Measurements from ENCODE around the gene PEX13. TPM values are rescaled to one million over a fixed set of nuclear protein-coding genes. Genes with fewer than 3 reads are reported as not detected.

PEX13 gene
- total RNA-seq, 2 experiments from 2014 or later, result 15.5 to 16.8 TPM

GRCh38 chr2:61057562-61057961 is 40.0 kb downstream of the PEX13 start:
- no peak for ATAC-seq
- intact Hi-C loops (cut with micrococcal nuclease), result no loop called here
- TF ChIP-seq, protein P1, sequence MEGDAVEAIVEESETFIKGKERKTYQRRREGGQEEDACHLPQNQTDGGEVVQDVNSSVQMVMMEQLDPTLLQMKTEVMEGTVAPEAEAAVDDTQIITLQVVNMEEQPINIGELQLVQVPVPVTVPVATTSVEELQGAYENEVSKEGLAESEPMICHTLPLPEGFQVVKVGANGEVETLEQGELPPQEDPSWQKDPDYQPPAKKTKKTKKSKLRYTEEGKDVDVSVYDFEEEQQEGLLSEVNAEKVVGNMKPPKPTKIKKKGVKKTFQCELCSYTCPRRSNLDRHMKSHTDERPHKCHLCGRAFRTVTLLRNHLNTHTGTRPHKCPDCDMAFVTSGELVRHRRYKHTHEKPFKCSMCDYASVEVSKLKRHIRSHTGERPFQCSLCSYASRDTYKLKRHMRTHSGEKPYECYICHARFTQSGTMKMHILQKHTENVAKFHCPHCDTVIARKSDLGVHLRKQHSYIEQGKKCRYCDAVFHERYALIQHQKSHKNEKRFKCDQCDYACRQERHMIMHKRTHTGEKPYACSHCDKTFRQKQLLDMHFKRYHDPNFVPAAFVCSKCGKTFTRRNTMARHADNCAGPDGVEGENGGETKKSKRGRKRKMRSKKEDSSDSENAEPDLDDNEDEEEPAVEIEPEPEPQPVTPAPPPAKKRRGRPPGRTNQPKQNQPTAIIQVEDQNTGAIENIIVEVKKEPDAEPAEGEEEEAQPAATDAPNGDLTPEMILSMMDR (IDR thresholded peaks at IDR 0.05), result no peak
- POLR2A ChIA-PET, result no interaction called here
- no peaks in the 10 kb centered on the region for H3K4me1 Mint-ChIP-seq (ENCODE audit: low read depth)
- CTCF ChIA-PET, result no interaction called here
- H3K27me3 Mint-ChIP-seq, result no peaks in the 10 kb centered on the region
- H3K36me3 Mint-ChIP-seq (ENCODE audit: low read depth), result peaks cover 6% of the 10 kb centered on the region
- no peaks in the 10 kb centered on the region for H3K9me3 Mint-ChIP-seq
- no peak overlapping the region for H3K27ac Mint-ChIP-seq
- H3K4me3 Mint-ChIP-seq, result no peak overlapping the region
- DNase-seq, result no peak

DNA sequence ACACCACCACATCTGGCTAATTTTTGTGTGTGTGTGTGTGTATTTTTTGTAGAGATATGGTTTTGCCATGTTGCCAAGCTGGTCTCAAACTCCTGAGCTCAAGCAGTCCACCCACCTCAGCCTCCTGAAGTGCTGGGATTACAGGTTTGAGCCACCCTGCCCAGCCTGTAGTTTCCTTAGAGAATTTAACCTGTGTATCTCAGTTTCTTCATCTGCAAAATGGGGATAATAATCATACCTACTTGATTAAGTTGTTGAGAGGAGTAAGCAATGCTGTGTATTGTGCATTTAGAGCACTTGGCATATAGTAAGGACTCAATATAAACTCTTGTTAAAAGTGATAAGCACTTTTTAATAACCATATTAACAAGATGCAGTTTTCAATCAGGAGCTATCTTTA is 41.9 kb downstream of the PEX13 start:
- POLR2A ChIA-PET, result interaction anchor here (1.8 kb wide), 1 partner anchor 10 kb away, joined by 4 read pairs; no protein-coding TSS in a partner anchor
- intact Hi-C loops (cut with micrococcal nuclease), result no loop called here
- TF ChIP-seq, protein P1 (IDR thresholded peaks at IDR 0.05), result no peak
- Mint-ChIP-seq H3K36me3 (ENCODE audit: low read depth) (peaks cover 6% of the 10 kb centered on the region), H3K27me3 (no peaks in the 10 kb centered on the region), H3K4me1 (ENCODE audit: low read depth) (no peaks in the 10 kb centered on the region), H3K27ac (no peak overlapping the region), H3K9me3 (no peaks in the 10 kb centered on the region), H3K4me3 (no peak overlapping the region)
- DNase-seq, result no peak
- CTCF ChIA-PET, result no interaction called here
- ATAC-seq, result no peak

DNA sequence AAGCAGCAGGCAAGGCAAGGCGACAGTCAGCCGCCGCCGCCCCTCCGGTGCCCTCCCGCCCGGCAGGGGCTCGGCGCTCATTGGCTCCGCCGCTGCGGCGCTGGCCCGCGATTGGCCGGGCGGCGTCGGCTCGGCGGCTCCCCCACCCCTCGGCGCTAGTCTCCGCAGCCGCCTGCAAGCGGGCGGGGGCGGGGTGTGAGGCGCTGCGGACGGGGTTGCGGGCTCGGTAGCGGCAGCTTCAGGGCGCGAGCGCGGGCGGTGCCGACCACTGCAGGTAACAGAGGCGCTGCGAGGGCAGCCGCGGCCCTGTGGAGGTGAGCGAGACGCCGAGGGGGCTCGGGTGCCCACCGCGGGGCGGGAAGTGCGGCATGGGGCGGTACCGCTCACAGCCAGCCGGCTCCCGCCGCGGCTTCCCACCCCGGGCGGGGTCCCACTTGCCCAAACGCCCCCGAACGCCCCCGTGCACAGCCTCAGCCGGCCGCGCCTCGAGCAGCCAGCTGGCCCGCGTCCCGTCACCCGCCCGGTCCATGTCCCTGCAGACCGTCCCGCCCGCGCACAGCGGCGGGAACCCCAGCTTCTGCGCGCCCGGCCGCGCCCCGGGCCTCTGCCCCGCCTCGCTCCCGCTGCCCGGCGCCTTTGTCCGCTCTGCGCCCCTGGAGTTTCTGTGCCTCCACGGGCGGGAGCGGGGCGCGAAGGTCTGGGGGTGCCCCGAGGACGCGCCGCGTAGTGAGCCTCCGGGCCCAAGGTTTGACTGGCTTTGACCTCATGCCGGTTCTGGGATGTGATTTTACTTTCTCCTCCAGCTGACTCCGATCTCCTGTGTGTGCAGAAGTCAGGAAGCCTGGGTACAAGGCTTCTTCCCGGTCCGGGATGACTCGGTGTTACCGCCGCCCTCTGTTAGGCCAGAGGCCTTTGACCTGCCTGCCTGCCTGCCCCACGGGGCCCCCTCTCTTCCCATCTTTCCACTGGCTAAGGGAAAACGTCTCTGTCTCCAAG is 48.5 kb downstream of the PEX13 start, which contains the start of gene SANBR:
TSS of gene SANBR (plus strand) at position 158 of the 996 bp plus-strand sequence. CDS start 4,480 bp downstream, outside the sequence.
- intact Hi-C loops (cut with micrococcal nuclease), result no loop called here
- Mint-ChIP-seq H3K27me3 (no peaks in the 10 kb centered on the region), H3K36me3 (ENCODE audit: low read depth) (no peaks in the 10 kb centered on the region), H3K27ac (peak within 1 kb of the TSS; percentile 55), H3K4me1 (ENCODE audit: low read depth) (peaks cover 7% of the 10 kb centered on the region), H3K4me3 (peak within 1 kb of the TSS; percentile 85), H3K9me3 (no peaks in the 10 kb centered on the region)
- TF ChIP-seq, protein P1 (IDR thresholded peaks at IDR 0.05), result no peak
- CTCF ChIA-PET, result interaction anchor here (0.6 to 1.4 kb wide), 3 partner anchors 10 to 110 kb away, joined by 3 to 4 read pairs (median 4); no protein-coding TSS in a partner anchor
- POLR2A ChIA-PET, result interaction anchor here (0.8 to 1.4 kb wide), 4 partner anchors 48 to 260 kb away, joined by 3 to 4 read pairs (median 4); partner anchors contain the start of genes PEX13 and PUS10
- peak; percentile 81 for DNase-seq
- ATAC-seq, result peak; percentile 99

DNA sequence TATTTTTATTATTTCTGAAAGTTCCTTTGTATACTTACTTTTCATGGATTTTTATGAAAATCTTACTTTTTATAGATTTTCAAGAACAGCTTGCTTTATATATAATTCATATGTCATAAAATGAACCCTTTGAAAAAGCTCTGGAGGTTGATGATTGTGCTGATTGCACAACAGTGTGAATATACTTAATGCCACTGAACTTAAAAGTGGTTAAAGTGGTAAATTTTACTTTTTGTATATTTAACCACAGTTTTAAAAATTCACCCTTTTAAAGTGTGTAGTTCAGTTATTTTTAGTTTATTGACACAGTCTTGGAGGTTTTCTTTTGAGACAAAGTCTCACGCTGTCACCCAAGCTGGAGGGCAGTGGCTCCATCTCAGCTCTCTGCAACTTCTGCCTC is 56.6 kb downstream of the PEX13 start:
- H3K27ac Mint-ChIP-seq, result no peak overlapping the region
- ATAC-seq, result no peak

More for the DNA sequence above, 56.6 kb downstream of the PEX13 start:
- DNase-seq, result no peak
- Mint-ChIP-seq H3K9me3 (no peaks in the 10 kb centered on the region), H3K36me3 (ENCODE audit: low read depth) (no peaks in the 10 kb centered on the region), H3K4me1 (ENCODE audit: low read depth) (no peaks in the 10 kb centered on the region), H3K4me3 (no peak overlapping the region), H3K27me3 (no peaks in the 10 kb centered on the region)
- ChIA-PET POLR2A (no interaction called here), CTCF (no interaction called here)
- TF ChIP-seq, protein P1 (IDR thresholded peaks at IDR 0.05), result no peak
- intact Hi-C loops (cut with micrococcal nuclease), result no loop called here
